NCI-H146 treated with DMSO at 0.1 percent for 48 hours (cell line): ENCODE data around the gene ZNF609.
"Not testable (repeated sequence)": the region's sequence is repeated elsewhere in the genome, so short reads cannot be mapped to it uniquely, and the experiment has no call there.

Experiments used
- DNase-seq: peaks from one replicate; lab custom pipeline; 2025; ENCODE audit not compliant: unreplicated experiment; lab: John Stamatoyannopoulos, UW

ZNF609 gene

GRCh38 chr15:64580696-64581407 lies 120.5 kb downstream of the ZNF609 start:
- DNase-seq: no peak

GRCh38 chr15:64581408-64581761 lies 121.0 kb downstream of the ZNF609 start:
- no peak for DNase-seq

GRCh38 chr15:64582202-64582601 lies 121.8 kb downstream of the ZNF609 start:
- DNase-seq: no peak

GRCh38 chr15:64583519-64583918 lies 123.1 kb downstream of the ZNF609 start:
- no peak for DNase-seq

GRCh38 chr15:64583983-64584382 lies 123.6 kb downstream of the ZNF609 start:
- DNase-seq: no peak

GRCh38 chr15:64586259-64586870 lies 126.0 kb downstream of the ZNF609 start:
- DNase-seq: no peak

- no peak for DNase-seq
Measured at GRCh38 chr15:64586984-64587383, 126.6 kb downstream of the ZNF609 start.

- no peak for DNase-seq
Measured at GRCh38 chr15:64589435-64590084, 129.2 kb downstream of the ZNF609 start.

GRCh38 chr15:64592845-64593244 lies 132.5 kb downstream of the ZNF609 start:
- not testable (repeated sequence) for DNase-seq

- peak; percentile 45 for DNase-seq
Measured at GRCh38 chr15:64596701-64597476, 136.5 kb downstream of the ZNF609 start.

- DNase-seq: no peak
Measured at GRCh38 chr15:64597477-64597822, 137.1 kb downstream of the ZNF609 start.

GRCh38 chr15:64599226-64599625 lies 138.8 kb downstream of the ZNF609 start:
- DNase-seq: no peak

GRCh38 chr15:64599716-64600115 lies 139.3 kb downstream of the ZNF609 start:
- no peak for DNase-seq

- DNase-seq: no peak
Measured at GRCh38 chr15:64600794-64601193, 140.4 kb downstream of the ZNF609 start.

- DNase-seq: no peak
Measured at GRCh38 chr15:64604319-64604718, 143.9 kb downstream of the ZNF609 start.

GRCh38 chr15:64607416-64607815 lies 147.0 kb downstream of the ZNF609 start:
- DNase-seq: not testable (repeated sequence)

GRCh38 chr15:64610257-64610919 lies 150.0 kb downstream of the ZNF609 start:
- DNase-seq: no peak

GRCh38 chr15:64611085-64611725 lies 150.8 kb downstream of the ZNF609 start:
- no peak for DNase-seq

- no peak for DNase-seq
Measured at GRCh38 chr15:64614519-64614918, 154.1 kb downstream of the ZNF609 start.

- DNase-seq: no peak
Measured at GRCh38 chr15:64617727-64618126, 157.3 kb downstream of the ZNF609 start.

GRCh38 chr15:64618138-64618537 lies 157.8 kb downstream of the ZNF609 start:
- no peak for DNase-seq
